Measurements from ENCODE around the gene CCDC170. TPM values are rescaled to one million over a fixed set of nuclear protein-coding genes. Genes with fewer than 3 reads are reported as not detected.
"Not testable (repeated sequence)": the region's sequence is repeated elsewhere in the genome, so short reads cannot be mapped to it uniquely, and the experiment has no call there.

The CCDC170 gene
- total RNA-seq, 1 experiment from 2014 or later = not detected

DNA sequence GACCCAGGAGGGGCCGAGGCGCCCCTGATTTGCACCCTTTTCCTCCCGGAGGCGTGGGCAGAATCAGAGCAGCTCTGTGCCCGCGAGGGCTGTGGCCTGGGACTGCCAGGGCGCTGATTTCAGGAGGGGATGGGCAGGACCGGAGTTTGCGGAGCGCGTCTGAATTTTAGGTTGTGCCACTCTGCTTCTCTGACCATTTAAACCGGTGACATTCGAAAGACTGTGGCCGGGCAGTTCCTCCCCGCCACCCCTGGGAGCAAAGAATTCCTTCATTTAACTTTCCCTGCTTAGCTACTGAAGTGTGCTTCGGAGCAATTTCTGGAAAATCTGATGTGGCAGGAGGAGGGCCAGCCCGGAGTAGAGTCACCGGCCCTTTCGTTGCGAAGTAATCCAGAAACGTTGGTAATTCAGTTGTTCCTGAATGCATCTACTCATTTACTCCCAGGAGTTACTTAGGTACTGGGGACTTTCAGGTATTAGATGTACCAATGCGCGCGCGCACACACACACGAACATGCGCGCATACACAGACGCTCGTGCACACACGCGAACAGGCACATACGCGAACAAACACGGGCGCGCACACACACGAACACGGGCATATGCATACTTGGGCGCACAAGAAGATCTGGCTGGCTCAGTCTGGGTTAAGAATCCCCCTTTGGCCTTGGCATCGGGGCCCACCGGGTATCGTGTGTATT, 568 bp downstream of the CCDC170 start:
- DNase-seq (ENCODE audit: low spot score) = no peak

DNA sequence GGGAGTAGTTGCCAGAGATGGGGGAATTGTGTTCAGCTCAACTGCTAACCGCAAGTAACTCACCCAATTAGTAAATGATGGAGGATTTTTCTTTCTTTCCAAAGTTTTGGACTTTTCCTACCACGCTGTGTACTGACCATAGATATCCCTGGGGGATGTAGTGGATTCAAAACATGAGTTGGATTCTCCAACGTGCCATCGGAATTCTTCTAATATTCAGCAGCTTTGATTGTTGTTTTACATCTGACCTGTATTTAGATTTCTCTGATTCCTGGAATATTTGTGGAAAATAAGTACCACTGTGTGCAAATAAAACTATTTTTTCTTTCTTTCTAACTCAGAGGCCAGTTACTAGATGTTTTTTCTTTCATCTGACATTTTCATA, 1.1 kb downstream of the CCDC170 start:
- DNase-seq (ENCODE audit: low spot score) = no peak

DNA sequence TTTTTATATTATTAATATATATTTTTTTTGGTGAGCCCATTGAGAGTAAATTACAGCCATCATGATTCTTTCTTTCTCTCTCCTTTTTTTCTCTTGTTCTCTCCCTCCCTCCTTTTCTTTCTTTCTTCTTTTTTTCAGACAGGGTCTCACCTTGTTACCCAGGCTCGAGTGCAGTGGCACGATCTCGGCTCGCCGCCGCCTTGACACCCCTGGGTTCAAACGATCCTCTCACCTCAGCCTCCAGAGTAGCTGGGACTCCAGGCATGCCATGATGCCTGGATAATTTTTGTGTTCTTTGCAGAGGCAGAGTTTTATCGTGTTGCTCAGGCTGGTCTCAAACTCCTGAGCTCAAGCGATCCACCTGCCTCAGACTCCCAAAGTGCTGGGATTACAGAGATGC, 1.6 kb downstream of the CCDC170 start:
- no peak for DNase-seq (ENCODE audit: low spot score)

DNA sequence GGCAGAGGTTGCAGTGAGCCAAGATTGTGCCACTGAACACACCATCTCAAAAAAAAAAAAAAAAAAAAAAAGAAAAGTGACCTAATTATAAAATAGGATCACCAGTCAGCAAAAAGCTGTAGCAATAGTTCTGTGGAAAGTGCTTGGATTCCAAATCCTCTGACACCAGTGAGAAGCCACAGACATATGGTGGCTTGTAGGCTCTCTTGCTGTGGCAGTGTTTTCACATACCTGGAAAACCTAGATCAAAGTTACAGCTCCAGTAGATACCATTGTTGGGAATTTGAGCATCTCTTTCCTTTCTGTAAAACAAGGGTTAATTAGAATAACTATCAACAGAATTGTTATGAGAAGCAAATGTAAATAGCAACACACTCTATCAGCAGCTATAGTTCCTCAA, 4.1 kb downstream of the CCDC170 start:
- no peak for DNase-seq (ENCODE audit: low spot score)

DNA sequence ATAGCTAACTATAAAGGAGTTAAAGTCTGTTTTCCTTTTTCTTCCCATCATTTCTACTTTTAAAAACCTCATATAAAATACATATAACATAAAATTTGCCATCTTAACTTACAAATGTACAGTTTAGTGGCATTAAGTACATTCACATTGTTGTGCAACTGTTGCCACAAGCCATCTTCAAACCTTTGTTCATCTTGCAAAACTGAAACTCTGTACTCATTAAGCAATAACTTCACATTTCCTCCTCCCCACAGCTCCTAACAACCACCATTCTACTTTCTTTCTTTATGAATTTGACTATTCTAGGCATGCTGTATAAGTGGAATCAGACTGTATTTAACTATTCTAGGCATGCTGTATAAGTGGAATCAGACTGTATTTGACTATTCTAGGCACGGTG, 4.5 kb downstream of the CCDC170 start:
- DNase-seq (ENCODE audit: low spot score) = no peak

DNA sequence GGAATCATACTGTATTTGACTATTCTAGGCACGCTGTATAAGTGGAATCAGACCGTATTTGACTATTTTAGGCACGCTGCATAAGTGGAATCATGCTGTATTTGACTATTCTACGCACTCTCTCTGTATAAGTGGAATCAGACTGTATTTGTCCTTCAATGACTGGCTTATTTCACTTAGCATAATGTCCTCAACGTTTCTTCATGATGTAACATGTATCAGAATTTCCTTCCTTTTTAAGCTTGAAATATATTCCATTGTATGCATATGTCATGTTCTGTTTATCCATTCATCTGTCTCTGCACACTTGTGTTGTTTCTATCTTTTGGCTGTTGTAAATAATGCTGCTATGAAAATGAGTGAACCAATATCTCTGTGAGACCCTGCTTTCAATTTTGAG, 5.7 kb downstream of the CCDC170 start:
- no peak for DNase-seq (ENCODE audit: low spot score)

DNA sequence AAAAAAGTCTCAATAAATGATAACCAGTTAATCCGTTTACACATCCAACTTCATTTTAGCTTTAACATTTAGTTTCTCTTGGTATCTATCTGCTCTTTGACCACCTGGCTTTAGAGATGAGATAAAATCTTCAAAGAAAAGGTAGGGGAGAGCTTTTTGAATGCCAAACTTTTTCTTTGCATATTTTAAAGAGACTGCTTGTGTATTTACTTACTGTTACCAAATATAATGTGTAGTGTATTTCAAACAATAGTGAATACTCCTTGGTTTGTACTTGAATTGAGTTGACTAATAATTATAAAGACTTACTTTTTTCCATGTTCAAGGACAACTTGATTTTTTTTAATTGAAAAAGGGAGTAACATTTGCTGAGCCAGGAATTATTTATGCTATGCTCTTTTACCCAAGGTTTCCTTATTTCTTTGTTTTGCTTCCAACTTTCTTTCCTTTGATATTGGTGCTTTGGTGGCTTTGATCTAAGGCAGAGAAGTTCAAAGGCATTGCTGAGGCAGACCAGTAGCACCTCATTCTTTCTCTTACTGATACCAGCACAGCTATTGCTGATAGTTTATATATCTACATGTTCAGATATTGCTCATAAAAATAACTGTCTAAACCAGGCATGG, 7.8 kb downstream of the CCDC170 start:
- DNase-seq (ENCODE audit: low spot score) = no peak

DNA sequence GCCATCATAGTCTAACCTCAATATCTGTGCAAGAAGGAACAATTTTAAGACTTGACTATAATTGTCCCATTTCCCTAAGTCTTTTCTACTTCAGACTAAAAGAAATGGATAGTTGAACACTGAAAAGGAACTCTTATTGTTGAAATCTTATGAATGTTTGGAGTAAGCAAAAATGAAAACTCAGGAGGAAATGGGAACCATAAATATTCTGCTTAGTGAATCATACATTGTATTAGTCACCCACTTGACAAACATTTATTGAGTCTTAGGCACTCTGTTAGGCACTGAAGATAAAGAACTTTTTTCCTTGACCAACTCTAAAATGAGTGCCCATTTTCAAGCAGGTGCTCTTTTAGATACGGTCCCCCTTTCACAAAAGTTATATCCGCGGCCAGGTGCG, 8.7 kb downstream of the CCDC170 start:
- DNase-seq (ENCODE audit: low spot score) = no peak

DNA sequence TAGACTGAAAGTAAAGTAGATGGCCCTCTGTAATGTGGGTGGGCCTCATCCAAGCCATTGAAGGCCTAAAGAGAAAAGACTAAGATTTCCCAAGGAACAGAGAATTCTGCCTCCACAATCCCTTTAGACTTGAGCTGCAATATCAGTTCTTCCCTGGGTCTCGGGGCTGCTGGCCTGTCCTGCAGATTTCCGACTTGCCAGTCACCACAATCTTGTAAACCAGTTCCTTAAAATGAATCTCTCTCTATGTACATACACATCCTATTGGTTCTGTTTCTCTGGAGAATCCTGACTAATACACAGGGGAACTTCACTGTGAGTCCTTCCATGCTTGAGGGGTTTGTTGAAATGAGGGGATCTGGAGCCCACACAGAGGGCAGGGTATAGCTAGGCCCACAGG, 12.9 kb downstream of the CCDC170 start:
- no peak for DNase-seq (ENCODE audit: low spot score)

DNA sequence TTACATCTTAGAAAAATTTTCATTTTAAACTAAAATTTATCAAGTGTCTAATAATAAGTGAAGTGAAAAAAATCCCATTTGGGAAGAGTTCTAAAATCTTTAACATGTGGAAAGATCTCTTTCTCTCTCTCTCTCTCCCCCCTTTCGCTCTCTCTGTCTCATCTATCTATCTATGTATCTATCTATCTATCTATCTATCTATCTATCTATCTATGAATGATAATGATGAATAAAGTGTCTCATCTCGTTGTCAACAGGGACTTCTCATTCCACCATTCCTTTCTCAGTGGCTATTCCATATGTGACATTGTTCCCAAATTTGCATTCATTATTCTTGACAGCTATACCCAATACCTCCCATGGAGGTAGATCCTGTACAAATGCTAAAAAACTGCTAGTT, 15.2 kb downstream of the CCDC170 start:
- DNase-seq (ENCODE audit: low spot score) = no peak

DNA sequence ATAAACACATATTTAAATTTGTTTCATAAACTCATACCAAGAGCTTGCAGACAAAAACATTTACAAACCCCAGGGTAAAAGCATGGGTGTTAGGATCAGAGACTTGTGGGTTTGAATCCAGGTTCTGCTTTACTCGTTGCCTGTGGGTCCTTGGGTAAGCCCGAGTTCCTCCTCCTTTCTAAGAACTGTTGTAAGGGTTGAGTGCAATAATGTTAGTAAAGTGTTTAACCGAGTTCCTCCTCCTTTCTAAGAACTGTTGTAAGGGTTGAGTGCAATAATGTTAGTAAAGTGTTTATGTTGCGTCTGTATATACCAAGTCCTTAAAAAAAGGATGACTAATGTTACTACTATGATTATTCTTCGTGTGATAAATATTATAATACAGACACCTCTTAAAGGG, 18.7 kb downstream of the CCDC170 start:
- DNase-seq (ENCODE audit: low spot score) = no peak

DNA sequence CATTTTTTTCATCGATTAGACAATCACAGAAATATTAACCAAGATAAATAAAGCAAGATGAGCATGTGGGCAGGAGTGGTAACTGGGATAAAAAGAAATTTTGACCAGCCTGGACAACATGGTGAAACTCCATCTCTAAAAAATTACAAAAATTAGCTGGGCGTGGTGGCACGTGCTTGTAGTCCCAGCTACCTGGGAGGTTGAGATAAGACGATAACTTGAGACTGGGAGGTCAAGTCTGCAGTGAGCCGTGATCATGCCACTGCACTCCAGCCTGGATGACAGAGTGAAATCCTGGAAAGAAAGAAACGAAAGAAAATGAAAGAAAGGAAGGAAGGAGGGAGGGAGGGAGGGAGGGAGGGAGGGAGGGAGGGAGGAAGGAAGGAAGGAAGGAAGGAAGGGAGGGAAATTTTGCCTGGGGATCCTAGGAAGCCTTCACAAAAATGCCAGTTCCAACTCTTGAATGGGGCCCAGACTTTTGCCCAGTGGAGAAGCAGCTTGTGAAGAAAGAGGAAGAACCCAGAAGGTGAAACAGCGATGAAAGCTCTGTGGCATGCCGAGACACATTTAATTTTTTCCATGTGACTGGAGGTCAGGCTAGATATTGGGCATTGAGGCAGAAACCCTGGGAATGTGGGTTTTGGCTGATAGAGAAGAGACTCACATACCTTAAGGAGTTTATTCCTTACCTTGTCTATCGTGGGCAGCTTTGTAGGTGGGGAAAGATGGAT, 20.3 kb downstream of the CCDC170 start:
- no peak for DNase-seq (ENCODE audit: low spot score)

DNA sequence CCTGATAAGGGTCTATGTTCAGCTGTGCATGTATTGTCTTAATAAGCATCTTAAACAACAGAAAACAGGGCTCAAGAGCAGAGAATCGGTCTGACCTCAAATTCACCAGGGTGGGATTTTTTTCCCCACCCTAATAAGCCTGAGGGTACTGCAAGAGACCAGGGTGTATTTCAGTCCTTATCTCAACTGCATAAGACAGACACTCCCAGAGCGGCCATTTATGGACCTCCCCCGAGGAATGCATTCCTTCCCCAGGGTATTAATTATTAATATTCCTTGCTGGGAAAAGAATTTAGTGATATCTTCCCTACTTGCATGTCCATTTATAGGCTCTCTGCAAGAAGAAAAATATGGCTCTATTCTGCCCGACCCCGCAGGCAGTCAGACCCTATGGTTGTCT, 25.2 kb downstream of the CCDC170 start:
- not testable (repeated sequence) for DNase-seq (ENCODE audit: low spot score)

DNA sequence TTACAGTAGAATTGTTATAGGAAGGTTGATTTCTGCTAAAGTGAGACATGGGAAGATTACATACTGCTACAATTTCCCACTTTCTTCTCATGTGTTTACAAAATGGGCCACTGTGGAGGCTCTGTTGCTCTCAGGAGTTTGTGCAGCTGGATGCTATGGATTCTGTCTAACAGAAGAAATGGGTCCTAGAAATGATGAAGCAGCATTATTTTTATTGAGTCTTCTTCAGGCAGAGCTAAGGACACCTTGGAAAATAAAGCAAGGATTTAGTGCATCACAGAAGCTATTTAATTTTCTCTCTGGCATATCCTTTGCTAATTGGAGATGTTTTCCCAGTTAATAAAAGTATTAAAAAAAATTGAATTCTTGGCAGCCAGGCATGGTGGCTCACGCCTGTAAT, 29.2 kb downstream of the CCDC170 start:
- DNase-seq (ENCODE audit: low spot score) = no peak

DNA sequence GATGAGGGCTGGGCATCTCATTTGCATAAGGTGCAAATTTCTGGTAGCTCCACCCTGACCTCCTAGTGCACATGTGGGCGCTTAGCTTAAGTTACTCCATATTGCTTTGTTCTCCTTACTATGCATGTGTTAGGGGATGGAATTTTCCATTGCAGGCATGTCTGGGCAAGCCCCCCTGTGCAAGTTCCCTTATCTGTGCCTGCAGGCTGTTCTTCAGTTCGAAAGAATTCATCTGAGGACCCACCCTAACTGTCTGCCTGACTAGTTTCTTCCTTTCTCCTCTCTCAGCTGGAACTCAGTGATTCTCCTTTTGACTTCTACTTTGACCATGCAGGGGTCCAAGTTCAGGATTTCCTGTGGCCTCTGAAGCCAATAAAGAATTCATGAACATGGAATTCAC, 30.2 kb downstream of the CCDC170 start:
- no peak for DNase-seq (ENCODE audit: low spot score)

DNA sequence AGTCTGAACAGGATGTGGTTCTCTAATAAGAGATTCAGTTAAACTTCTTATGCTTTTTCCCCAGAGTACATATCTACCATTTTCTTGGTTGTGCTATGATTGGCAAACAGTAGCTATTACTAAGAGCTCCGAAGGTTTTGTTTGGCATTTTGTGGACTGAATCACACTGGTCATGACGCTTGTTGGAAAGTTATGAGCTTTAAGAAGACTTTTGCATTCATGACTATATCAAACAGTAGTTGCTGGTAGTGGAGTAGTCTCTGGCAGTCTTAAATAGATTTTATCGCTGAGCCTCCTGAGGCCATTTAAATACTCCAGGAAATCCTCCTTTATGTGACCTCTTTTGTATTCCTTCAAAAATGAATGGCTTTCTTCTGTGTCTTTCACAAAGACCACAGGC, 40.8 kb downstream of the CCDC170 start:
- no peak for DNase-seq (ENCODE audit: low spot score)

DNA sequence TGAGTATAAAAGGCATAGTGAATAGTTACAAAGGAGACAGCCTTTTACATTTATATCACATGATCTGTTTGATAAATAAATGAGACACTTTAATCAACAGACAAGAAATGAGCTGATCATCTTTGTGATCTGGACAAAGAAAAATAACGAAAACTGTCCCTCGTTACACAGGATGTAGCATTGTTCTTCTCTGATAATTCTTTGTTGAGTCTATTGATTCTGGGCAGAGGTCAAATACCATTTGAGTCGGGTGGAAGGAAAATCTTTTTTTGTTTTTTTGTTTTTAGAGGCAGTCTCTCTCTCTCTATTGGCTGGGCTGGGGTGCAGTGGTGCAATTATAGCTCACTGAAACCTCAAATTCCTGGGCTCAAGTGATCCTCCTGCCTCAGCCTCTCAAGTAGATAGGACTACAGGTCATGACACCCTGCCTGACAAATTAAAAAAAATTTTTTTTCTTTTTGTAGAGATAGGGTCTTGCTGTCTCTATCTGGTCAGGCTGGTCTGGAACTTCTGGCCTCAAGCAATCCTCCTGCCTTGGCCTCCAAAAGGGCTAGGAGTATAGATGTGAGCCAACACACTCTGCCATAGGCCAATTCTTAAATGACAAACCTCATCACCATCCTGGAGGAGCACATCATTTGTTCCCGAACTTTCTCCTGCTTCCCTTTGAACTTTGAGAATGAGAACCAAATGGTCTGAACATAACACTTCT, 41.8 kb downstream of the CCDC170 start:
- DNase-seq (ENCODE audit: low spot score) = no peak

DNA sequence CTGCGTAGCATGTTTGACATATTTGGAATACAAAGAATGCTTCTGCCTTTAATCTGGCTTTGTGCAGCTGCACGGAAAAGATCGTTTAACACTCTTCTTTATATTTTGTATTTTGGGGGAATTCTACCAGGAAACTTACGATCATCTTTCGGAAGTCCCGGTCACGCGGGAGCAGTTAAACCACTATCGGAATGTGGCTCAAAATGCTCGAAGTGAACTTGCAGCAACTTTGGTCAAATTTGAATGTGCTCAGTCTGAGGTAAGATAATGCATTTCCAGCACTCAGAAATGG, 42.3 kb downstream of the CCDC170 start:
- no peak for DNase-seq (ENCODE audit: low spot score)

DNA sequence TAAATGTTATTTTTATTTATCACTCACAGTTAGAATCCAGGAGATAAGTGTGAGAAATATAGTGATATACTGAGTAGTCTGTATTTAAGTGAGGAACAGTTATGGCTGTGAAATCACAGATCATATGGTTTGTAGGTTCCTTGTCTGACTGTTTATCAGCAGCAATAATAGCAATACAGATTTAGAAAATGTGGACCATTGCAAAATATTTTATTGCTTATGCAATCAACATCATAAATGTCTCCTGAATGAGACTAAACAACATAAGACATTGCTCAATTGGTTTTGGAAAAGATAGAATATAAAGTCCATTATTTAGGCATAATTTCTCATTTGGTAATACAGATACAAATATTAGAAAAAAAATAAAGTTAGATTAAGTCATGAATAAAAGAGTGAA, 43.7 kb downstream of the CCDC170 start:
- DNase-seq (ENCODE audit: low spot score) = no peak

DNA sequence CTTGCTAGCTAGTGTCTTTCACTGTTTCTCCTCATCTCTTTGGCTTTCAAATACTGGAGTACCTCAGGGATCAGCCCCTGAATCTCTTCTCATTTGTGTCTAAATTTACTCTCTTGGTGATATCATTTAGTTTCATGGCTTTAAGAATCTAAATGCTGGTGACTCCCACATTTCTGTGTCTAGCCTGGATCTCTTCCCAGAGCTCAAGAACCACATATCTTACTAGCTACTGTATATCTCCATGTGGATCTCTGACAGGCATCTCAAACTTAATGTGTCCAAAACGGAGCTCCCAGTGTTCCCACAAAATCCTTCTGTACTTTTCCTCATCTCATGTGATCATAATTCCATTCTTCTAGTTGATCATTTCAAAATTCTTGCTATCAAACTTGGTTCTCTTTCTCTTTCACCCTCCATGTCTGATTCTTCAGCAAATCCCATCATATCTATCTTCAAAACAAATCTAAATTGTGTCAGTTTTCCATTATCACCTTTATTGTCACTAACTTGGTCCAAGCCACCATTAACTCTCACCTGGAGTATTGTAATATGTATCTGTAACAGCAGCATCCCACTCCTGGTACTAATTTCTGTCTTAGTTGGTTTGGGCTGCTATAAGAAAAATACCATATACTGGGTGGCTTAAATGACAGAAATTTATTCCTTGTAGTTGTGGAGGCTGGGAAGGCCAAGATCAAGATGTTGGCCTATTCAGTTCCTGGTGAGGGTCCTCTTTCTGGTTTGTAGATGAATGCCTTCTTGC, 45.9 kb downstream of the CCDC170 start:
- DNase-seq (ENCODE audit: low spot score) = no peak

DNA sequence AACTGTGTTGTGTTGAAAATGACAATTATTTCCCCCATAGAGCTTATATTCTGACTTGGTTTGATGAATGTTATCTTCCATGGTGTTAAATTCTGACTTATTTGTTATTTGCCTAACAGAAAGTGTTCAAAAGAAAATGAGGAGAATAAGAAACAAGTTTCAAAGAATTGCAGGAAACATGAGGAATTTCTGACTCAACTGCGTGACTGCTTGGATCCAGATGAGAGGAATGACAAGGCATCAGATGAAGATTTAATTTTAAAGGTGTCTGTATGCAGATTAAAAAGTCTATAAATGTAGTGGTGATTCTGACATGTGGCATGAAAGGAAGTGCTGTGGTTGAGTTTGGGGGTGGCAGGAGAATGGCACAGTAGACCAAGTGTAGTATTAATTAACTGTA, 50.6 kb downstream of the CCDC170 start:
- DNase-seq (ENCODE audit: low spot score) = no peak

DNA sequence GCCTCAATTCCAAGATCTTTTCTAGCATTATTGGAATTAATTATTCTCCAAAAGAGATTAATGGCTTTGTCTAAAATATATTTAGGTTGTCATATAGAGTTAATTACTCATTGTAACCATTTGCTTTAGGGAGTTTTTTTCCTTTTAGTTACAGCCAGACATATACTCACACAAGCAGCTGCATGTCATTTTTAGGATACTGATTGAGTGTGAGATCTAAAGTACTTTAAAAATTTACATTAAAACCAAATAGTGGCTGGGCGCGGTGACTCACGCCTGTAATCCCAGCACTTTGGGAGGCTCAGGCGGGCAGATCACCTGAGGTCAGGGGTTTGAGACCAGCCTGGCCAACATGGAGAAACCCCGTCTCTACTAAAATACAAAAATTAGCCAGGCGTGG, 51.1 kb downstream of the CCDC170 start:
- DNase-seq (ENCODE audit: low spot score) = not testable (repeated sequence)
